ELR (cell line): ENCODE data around the gene EDN2.

Source experiments
- DNase-seq: peaks from one replicate; pipeline ENCODE4 v3.0.0-alpha.2; 2015; ENCODE audit warnings: low read depth

Gene EDN2

GRCh38 chr1:41483001-41483850 is 1.3 kb downstream of the EDN2 start:
- no peak for DNase-seq

GRCh38 chr1:41482001-41482765 is 2.3 kb downstream of the EDN2 start:
- no peak for DNase-seq

GRCh38 chr1:41481109-41481775 is 3.2 kb downstream of the EDN2 start:
- DNase-seq, result no peak

GRCh38 chr1:41480204-41481108 is 4.0 kb downstream of the EDN2 start:
- DNase-seq, result no peak

- DNase-seq, result no peak
Observed at GRCh38 chr1:41479808-41480160, 4.7 kb downstream of the EDN2 start.

- DNase-seq, result no peak
Observed at GRCh38 chr1:41479000-41479807, 5.3 kb downstream of the EDN2 start.

GRCh38 chr1:41478118-41478748 is 6.2 kb downstream of the EDN2 start:
- no peak for DNase-seq

GRCh38 chr1:41476807-41477361 is 7.6 kb downstream of the EDN2 start:
- no peak for DNase-seq

- DNase-seq, result peak; percentile 66
Observed at GRCh38 chr1:41475859-41476567, 8.5 kb downstream of the EDN2 start.

GRCh38 chr1:41475346-41475745 is 9.1 kb downstream of the EDN2 start:
- no peak for DNase-seq

GRCh38 chr1:41474490-41475271 is 9.8 kb downstream of the EDN2 start:
- no peak for DNase-seq

- DNase-seq, result no peak
Observed at GRCh38 chr1:41473738-41474362, 10.6 kb downstream of the EDN2 start.

GRCh38 chr1:41471658-41472057 is 12.8 kb downstream of the EDN2 start:
- DNase-seq, result no peak

GRCh38 chr1:41469706-41470105 is 14.8 kb downstream of the EDN2 start:
- DNase-seq, result no peak

- no peak for DNase-seq
Observed at GRCh38 chr1:41468122-41468762, 16.2 kb downstream of the EDN2 start.

GRCh38 chr1:41467673-41468072 is 16.8 kb downstream of the EDN2 start:
- DNase-seq, result no peak

GRCh38 chr1:41466146-41466545 is 18.3 kb downstream of the EDN2 start:
- DNase-seq, result no peak

- DNase-seq, result no peak
Observed at GRCh38 chr1:41465741-41466140, 18.7 kb downstream of the EDN2 start.
